Measurements from ENCODE around the gene OOSP1. TPM values are rescaled to one million over a fixed set of nuclear protein-coding genes. Genes with fewer than 3 reads are reported as not detected.

The OOSP1 gene
- polyA plus RNA-seq, 1 donor (not counting 4 experiments of a cell fraction or from before 2014, with no cell fraction given) = not detected

- no peaks in the 10 kb centered on the region for H3K9me1 ChIP-seq (ENCODE audit: control insufficient read depth, extremely low read depth, insufficient read depth, low read length)
- no peak overlapping the region for H3K4me3 ChIP-seq (ENCODE audit: control insufficient read depth in 2 of 3, extremely low read depth in 1 of 3, insufficient read depth in 2 of 3, low read depth in 1 of 3, low read length in 3 of 3)
- H3K27me3 ChIP-seq (ENCODE audit: control insufficient read depth, extremely low read depth, insufficient read depth, low read length) = no peaks in the 10 kb centered on the region
- dilution Hi-C loops (cut with MboI; ENCODE audit: extremely low pct_ligation_motif_present, low sequenced_read_pairs) = no loop called here
- H3K27ac ChIP-seq (ENCODE audit: control insufficient read depth, insufficient read depth, low read length) = no peak overlapping the region
- DNase-seq (ENCODE audit: low read depth, low spot score) (no peak), FAIRE-seq (no peak)
- no peaks in the 10 kb centered on the region for H3K79me2 ChIP-seq (ENCODE audit: control insufficient read depth, insufficient read depth, low read length)
- H3K9me3 ChIP-seq (ENCODE audit: control insufficient read depth, low read depth, low read length) = no peaks in the 10 kb centered on the region
- H3K36me3 ChIP-seq (ENCODE audit: control insufficient read depth in 2 of 2, extremely low read depth in 1 of 2, insufficient read depth in 2 of 2, low read length in 2 of 2) = no peaks in the 10 kb centered on the region
- no peak overlapping the region for H3K4me2 ChIP-seq (ENCODE audit: control insufficient read depth, extremely low read depth, insufficient read depth, low read depth, low read length)
- no peaks in the 10 kb centered on the region for H3K4me1 ChIP-seq (ENCODE audit: control insufficient read depth, extremely low read depth, insufficient read depth, low read length)
- TF ChIP-seq EZH2 (IDR thresholded peaks at IDR 0.05; ENCODE audit: low read length) (no peak), CTCF (optimal IDR thresholded peaks at IDR 0.05 in 1 of 3, IDR thresholded peaks at IDR 0.05 in 1 of 3, conservative IDR thresholded peaks at IDR 0.05 in 1 of 3; ENCODE audit: extremely low read depth in 1 of 3, insufficient read depth in 2 of 3, low read length in 3 of 3) (no peak)
- H2AFZ ChIP-seq (ENCODE audit: control insufficient read depth, low read length) = no peak overlapping the region
- no peak overlapping the region for H3K9ac ChIP-seq (ENCODE audit: control insufficient read depth, extremely low read depth, insufficient read depth, low read length)
- no peaks in the 10 kb centered on the region for H4K20me1 ChIP-seq (ENCODE audit: control insufficient read depth, extremely low read depth, insufficient read depth, low read length)
Observed at GRCh38 chr11:59965424-59965823, 27.2 kb downstream of the OOSP1 start.

GRCh38 chr11:59966201-59966600 lies 28.0 kb downstream of the OOSP1 start:
- dilution Hi-C loops (cut with MboI; ENCODE audit: extremely low pct_ligation_motif_present, low sequenced_read_pairs) = no loop called here
- no peak overlapping the region for H2AFZ ChIP-seq (ENCODE audit: control insufficient read depth, low read length)
- no peaks in the 10 kb centered on the region for H3K79me2 ChIP-seq (ENCODE audit: control insufficient read depth, insufficient read depth, low read length)
- H3K4me2 ChIP-seq (ENCODE audit: control insufficient read depth, extremely low read depth, insufficient read depth, low read depth, low read length) = no peak overlapping the region
- H3K36me3 ChIP-seq (ENCODE audit: control insufficient read depth in 2 of 2, extremely low read depth in 1 of 2, insufficient read depth in 2 of 2, low read length in 2 of 2) = no peaks in the 10 kb centered on the region
- TF ChIP-seq CTCF (optimal IDR thresholded peaks at IDR 0.05 in 1 of 3, IDR thresholded peaks at IDR 0.05 in 1 of 3, conservative IDR thresholded peaks at IDR 0.05 in 1 of 3; ENCODE audit: extremely low read depth in 1 of 3, insufficient read depth in 2 of 3, low read length in 3 of 3) = no peak
- no peak for TF ChIP-seq EZH2 (IDR thresholded peaks at IDR 0.05; ENCODE audit: low read length)
- H3K9me1 ChIP-seq (ENCODE audit: control insufficient read depth, extremely low read depth, insufficient read depth, low read length) = no peaks in the 10 kb centered on the region
- no peaks in the 10 kb centered on the region for H3K9me3 ChIP-seq (ENCODE audit: control insufficient read depth, low read depth, low read length)
- no peak overlapping the region for H3K27ac ChIP-seq (ENCODE audit: control insufficient read depth, insufficient read depth, low read length)
- no peak overlapping the region for H3K9ac ChIP-seq (ENCODE audit: control insufficient read depth, extremely low read depth, insufficient read depth, low read length)
- no peaks in the 10 kb centered on the region for H3K4me1 ChIP-seq (ENCODE audit: control insufficient read depth, extremely low read depth, insufficient read depth, low read length)
- FAIRE-seq (no peak), DNase-seq (ENCODE audit: low read depth, low spot score) (no peak)
- H3K4me3 ChIP-seq (ENCODE audit: control insufficient read depth in 2 of 3, extremely low read depth in 1 of 3, insufficient read depth in 2 of 3, low read depth in 1 of 3, low read length in 3 of 3) = no peak overlapping the region
- H4K20me1 ChIP-seq (ENCODE audit: control insufficient read depth, extremely low read depth, insufficient read depth, low read length) = no peaks in the 10 kb centered on the region
- no peaks in the 10 kb centered on the region for H3K27me3 ChIP-seq (ENCODE audit: control insufficient read depth, extremely low read depth, insufficient read depth, low read length)

All from keratinocyte (primary cell).